Peyer's patch (tissue), 4 donors: ENCODE measurements around the gene FOXP4. TPM values are rescaled to one million over a fixed set of nuclear protein-coding genes. Genes with fewer than 3 reads are reported as not detected.
A peak's percentile ranks its signal among the peaks of the same experiment; 100 is the strongest.

Experiments used
- DNase-seq, 3 donors: peaks; one replicate each; pipeline ENCODE4 v3.0.0-alpha.2; 2017 to 2019
- H3K27ac ChIP-seq, 4 donors: fragments of 200-600 bp; sonication (generic); one replicate each; pipeline ENCODE4 v1.5.1; 2016 to 2019
- H3K27me3 ChIP-seq, 2 donors: fragments of 200-600 bp; sonication (generic); one replicate each; pipeline ENCODE4 v1.5.1; 2019
- H3K36me3 ChIP-seq, 3 donors: fragments of 200-600 bp; sonication (generic); one replicate each; pipeline ENCODE4 v1.5.1; 2016 to 2019
- H3K4me1 ChIP-seq, 4 donors: fragments of 200-600 bp; sonication (generic); one replicate each; pipeline ENCODE4 v1.5.1; 2016 to 2019
- H3K4me3 ChIP-seq, 4 donors: fragments of 200-600 bp; sonication (generic); 1 replicate in 3 of 4; 2 replicates in 1 of 4; pipeline ENCODE4 v1.5.1; 2016 to 2019; ENCODE audit warnings: mild to moderate bottlenecking in 1 of 4
- H3K9me3 ChIP-seq, 4 donors: fragments of 200-600 bp; sonication (generic); one replicate each; pipeline ENCODE4 v1.5.1; 2016 to 2019; ENCODE audit warnings: mild to moderate bottlenecking in 1 of 4
- CTCF ChIP-seq, 6 experiments: fragments of 450-650 bp in 4 of 6; fragments of 200-600 bp in 2 of 6; sonication (generic) in 1 of 6; IDR thresholded peaks; one replicate each; pipeline ENCODE4 v1.5.1; 2017 to 2019; ENCODE audit warnings: antibody characterized with exemption in 6 of 6, mild to moderate bottlenecking in 3 of 6, moderate library complexity in 1 of 6
- POLR2A ChIP-seq, 2 donors: fragments of 450-650 bp; IDR thresholded peaks; one replicate each; pipeline ENCODE4 v1.5.1; 2017; ENCODE audit warnings: antibody characterized with exemption in 2 of 2, mild to moderate bottlenecking in 2 of 2, moderate library complexity in 2 of 2
- total RNA-seq, 4 donors: library from RNA; depleted of rRNA; stranded (reverse); fragments of >200 nt; gene quantifications; one replicate each; pipeline ENCODE4 v1.1.0, GENCODE V29; 2016

Gene FOXP4
- total RNA-seq, 4 donors from 2014 or later: 13.2 to 36.5 (median 20.0) TPM

DNA sequence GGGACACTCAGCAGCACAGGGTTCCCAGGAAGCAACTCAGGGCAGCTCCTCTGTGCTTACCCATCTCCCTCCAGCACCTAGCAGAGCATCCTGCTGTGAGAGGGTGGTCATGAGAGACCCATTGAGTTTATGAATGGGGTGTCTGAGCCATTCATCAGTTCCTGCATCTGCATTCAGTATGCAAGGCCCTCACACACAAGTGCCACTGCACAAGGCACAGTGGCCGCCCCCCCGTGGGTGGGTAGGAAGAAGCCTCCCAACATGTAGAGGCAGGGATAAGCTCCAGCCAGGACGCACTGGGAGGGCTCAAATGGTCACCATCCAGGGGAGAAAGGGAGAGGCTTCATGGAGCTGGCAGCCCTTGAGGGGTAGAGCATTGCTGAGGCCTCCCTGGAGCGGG is 43.0 kb downstream of the FOXP4 start:
- H3K4me3 ChIP-seq: no peak overlapping the region
- peaks cover 0 to 52% (median 0%) of the 10 kb centered on the region in 3 donors for H3K36me3 ChIP-seq
- no peaks in the 10 kb centered on the region for H3K9me3 ChIP-seq
- no peak for DNase-seq
- peaks cover 0 to 11% (median 0%) of the 10 kb centered on the region in 4 donors for H3K4me1 ChIP-seq
- TF ChIP-seq CTCF (IDR thresholded peaks at IDR 0.05) (no peak), POLR2A (IDR thresholded peaks at IDR 0.05) (no peak)
- H3K27ac ChIP-seq: no peak overlapping the region
- H3K27me3 ChIP-seq: no peaks in the 10 kb centered on the region

DNA sequence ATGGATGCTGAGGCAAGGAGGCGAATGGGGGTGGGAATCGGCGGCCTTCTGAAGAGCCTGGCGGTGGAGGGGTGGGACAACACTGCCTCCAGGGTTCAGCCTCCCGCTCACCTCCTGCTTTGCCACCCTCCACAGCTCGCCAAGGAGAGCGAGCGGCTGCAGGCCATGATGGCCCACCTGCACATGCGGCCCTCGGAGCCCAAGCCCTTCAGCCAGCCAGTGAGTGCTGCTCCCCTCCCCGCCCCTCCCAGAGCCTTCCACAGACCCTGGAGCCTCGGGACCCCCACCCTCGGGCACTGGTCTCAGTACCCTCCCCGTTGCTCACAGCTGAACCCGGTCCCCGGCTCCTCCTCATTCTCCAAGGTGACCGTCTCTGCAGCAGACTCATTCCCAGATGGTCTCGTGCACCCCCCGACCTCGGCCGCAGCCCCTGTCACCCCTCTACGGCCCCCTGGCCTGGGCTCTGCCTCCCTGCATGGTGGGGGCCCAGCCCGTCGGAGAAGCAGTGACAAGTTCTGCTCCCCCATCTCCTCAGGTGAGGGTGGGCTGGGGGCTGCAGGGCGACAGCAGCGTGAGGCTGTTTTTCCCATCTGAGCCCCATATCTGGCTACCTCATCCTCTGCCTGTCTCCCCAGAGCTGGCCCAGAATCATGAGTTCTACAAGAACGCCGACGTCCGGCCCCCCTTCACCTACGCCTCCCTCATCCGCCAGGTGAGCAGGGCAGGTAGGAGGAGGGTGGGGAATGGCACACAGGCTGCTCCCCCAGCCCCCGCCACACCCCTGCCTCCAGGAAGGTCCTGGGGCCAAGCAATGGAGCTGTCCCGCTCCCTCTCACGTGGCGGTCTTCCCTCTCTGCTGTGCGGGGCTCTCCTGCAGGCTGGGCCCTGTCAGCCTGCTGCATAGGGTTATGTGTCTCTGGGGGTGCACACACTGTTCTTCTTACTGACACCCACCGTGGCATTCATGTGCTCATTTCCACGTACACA is 43.7 kb downstream of the FOXP4 start:
- Histone ChIP-seq H3K27me3 (no peaks in the 10 kb centered on the region), H3K4me1 (peaks cover 0 to 4% (median 0%) of the 10 kb centered on the region in 4 donors), H3K36me3 (peaks cover 0 to 59% (median 0%) of the 10 kb centered on the region in 3 donors), H3K9me3 (no peaks in the 10 kb centered on the region), H3K4me3 (no peak overlapping the region), H3K27ac (no peak overlapping the region)
- no peak for DNase-seq
- no peak for TF ChIP-seq POLR2A (IDR thresholded peaks at IDR 0.05)
- no peak for TF ChIP-seq CTCF (IDR thresholded peaks at IDR 0.05)

- peaks cover 0 to 69% (median 0%) of the 10 kb centered on the region in 3 donors for H3K36me3 ChIP-seq
- no peak for DNase-seq
- TF ChIP-seq CTCF (IDR thresholded peaks at IDR 0.05): no peak
- no peaks in the 10 kb centered on the region for H3K27me3 ChIP-seq
- H3K9me3 ChIP-seq: no peaks in the 10 kb centered on the region
- H3K4me1 ChIP-seq: no peaks in the 10 kb centered on the region
- H3K4me3 ChIP-seq: no peak overlapping the region
- no peak overlapping the region for H3K27ac ChIP-seq
These were observed 44.9 kb downstream of the FOXP4 start for GRCh38 chr6:41591122-41591521.

- TF ChIP-seq CTCF (IDR thresholded peaks at IDR 0.05): peak; percentile 83 to 94 (median 92)
- TF ChIP-seq POLR2A (IDR thresholded peaks at IDR 0.05): no peak
- Histone ChIP-seq H3K27me3 (no peaks in the 10 kb centered on the region), H3K9me3 (no peaks in the 10 kb centered on the region), H3K4me1 (no peaks in the 10 kb centered on the region), H3K4me3 (no peak overlapping the region), H3K36me3 (peaks cover 0 to 77% (median 0%) of the 10 kb centered on the region in 3 donors), H3K27ac (no peak overlapping the region)
- peak; percentile 69 to 92 (median 83) for DNase-seq
These were observed 45.8 kb downstream of the FOXP4 start for GRCh38 chr6:41591859-41592502.

- Histone ChIP-seq H3K4me1 (no peaks in the 10 kb centered on the region), H3K27me3 (no peaks in the 10 kb centered on the region), H3K27ac (no peak overlapping the region), H3K4me3 (no peak overlapping the region), H3K9me3 (no peaks in the 10 kb centered on the region), H3K36me3 (peaks cover 0 to 80% (median 0%) of the 10 kb centered on the region in 3 donors)
- DNase-seq: no peak
- no peak for TF ChIP-seq CTCF (IDR thresholded peaks at IDR 0.05)
- no peak for TF ChIP-seq POLR2A (IDR thresholded peaks at IDR 0.05)
These were observed 47.2 kb downstream of the FOXP4 start for GRCh38 chr6:41593406-41593805.
